Left lung (tissue), 10 donors: ENCODE data around the gene CDCA4. TPM values are rescaled to one million over a fixed set of nuclear protein-coding genes. Genes with fewer than 3 reads are reported as not detected.

Source experiments
- ATAC-seq: fragments of 200-7000 bp; cut with Tn5 transposase; one replicate; pipeline ENCODE4 v1.9.1; 2020; ENCODE audit warnings: moderate library complexity
- DNase-seq, 4 donors: peaks; one replicate each; pipeline ENCODE4 v3.0.0-alpha.2; 2013 to 2020
- H3K27ac ChIP-seq, 2 donors: fragments of 200-600 bp; sonication (generic) in 1 of 2; one replicate each; pipeline versions ENCODE4 v1.5.0 to v1.8.0; 2020 to 2021
- H3K27me3 ChIP-seq, 2 donors: fragments of 200-600 bp; sonication (generic) in 1 of 2; one replicate each; pipeline versions ENCODE4 v1.5.0 to v1.8.0; 2020 to 2021
- H3K36me3 ChIP-seq, 2 donors: fragments of 200-600 bp; sonication (generic) in 1 of 2; one replicate each; pipeline versions ENCODE4 v1.5.0 to v1.8.0; 2020 to 2021
- H3K4me1 ChIP-seq, 2 donors: fragments of 200-600 bp; one replicate each; pipeline ENCODE4 v1.8.0; 2021
- H3K4me3 ChIP-seq, 2 donors: fragments of 200-600 bp; sonication (generic) in 1 of 2; one replicate each; pipeline versions ENCODE4 v1.5.0 to v1.8.0; 2020 to 2021; ENCODE audit warnings: mild to moderate bottlenecking in 1 of 2
- H3K9me3 ChIP-seq, 2 donors: fragments of 200-600 bp; sonication (generic) in 1 of 2; one replicate each; pipeline versions ENCODE4 v1.5.0 to v1.8.0; 2020 to 2021
- CTCF ChIP-seq, 2 donors: fragments of 200-600 bp; sonication (generic) in 1 of 2; IDR thresholded peaks; one replicate each; pipeline versions ENCODE4 v1.5.0 to v1.8.0; 2021; ENCODE audit warnings: antibody characterized with exemption in 2 of 2
- intact Hi-C, 2 donors: fragments of 100-400 bp; cut with DNase I; formaldehyde crosslinking; loops; one replicate each; pipeline versions ENCODE4 v1.11.2 to v1.14.2; 2022
- polyA plus RNA-seq, 6 donors: library from polyadenylated mRNA; unstranded; fragments of 120-200 nt; gene quantifications; one replicate each; pipeline ENCODE4 v1.2.1, GENCODE V29; 2013; ENCODE audit not compliant: insufficient read length in 6 of 6
- total RNA-seq, 2 donors: library from RNA; stranded (reverse); fragmentation: NEBNext Ultra II Directional; extraction: Animal tissue kit (Norgen Biotek cat#: 25700); gene quantifications; one replicate each; pipeline ENCODE4 v1.2.1, GENCODE V29; 2021
- donor health status: DM: no; HTN: yes; CAD: no.
- donor health status: DM: no; HTN: no; CAD: no.

Gene CDCA4
- total and polyA plus RNA-seq, 8 donors, result 9.4 to 30.6 (median 20.5) TPM

- ATAC-seq, result no peak
- no peak for TF ChIP-seq CTCF (IDR thresholded peaks at IDR 0.05)
Measured at GRCh38 chr14:105055334-105055733, 34.5 kb upstream of the CDCA4 start.

GRCh38 chr14:105053996-105054395 is 33.1 kb upstream of the CDCA4 start:
- no peaks in the 10 kb centered on the region for H3K9me3 ChIP-seq
- no peak overlapping the region for H3K27ac ChIP-seq
- TF ChIP-seq CTCF (IDR thresholded peaks at IDR 0.05), result no peak
- H3K4me3 ChIP-seq, result no peak overlapping the region
- H3K4me1 ChIP-seq, result peaks cover under 1 to 7% of the 10 kb centered on the region in 2 donors
- peak in 1 of 4 donors; percentile 52 for DNase-seq
- ATAC-seq, result no peak
- H3K27me3 ChIP-seq, result no peaks in the 10 kb centered on the region
- intact Hi-C loops, result no loop called here
- peaks cover 0 to 78% of the 10 kb centered on the region in 2 donors for H3K36me3 ChIP-seq

More at GRCh38 chr14:105055334-105055733, 34.5 kb upstream of the CDCA4 start:
- Histone ChIP-seq H3K27ac (no peak overlapping the region), H3K4me3 (no peak overlapping the region), H3K36me3 (peaks cover 0 to 65% of the 10 kb centered on the region in 2 donors), H3K27me3 (no peaks in the 10 kb centered on the region), H3K9me3 (no peaks in the 10 kb centered on the region), H3K4me1 (peaks cover 10 to 21% of the 10 kb centered on the region in 2 donors)
- intact Hi-C loops, result no loop called here
- DNase-seq, result peak in 1 of 4 donors; percentile 30

GRCh38 chr14:105053421-105053820 is 32.5 kb upstream of the CDCA4 start:
- ATAC-seq, result no peak
- no peak for TF ChIP-seq CTCF (IDR thresholded peaks at IDR 0.05)
- Histone ChIP-seq H3K27me3 (no peaks in the 10 kb centered on the region), H3K4me1 (peaks cover 0 to 2% of the 10 kb centered on the region in 2 donors), H3K9me3 (no peaks in the 10 kb centered on the region), H3K27ac (no peak overlapping the region), H3K4me3 (no peak overlapping the region), H3K36me3 (peaks cover 0 to 81% of the 10 kb centered on the region in 2 donors)
- intact Hi-C loops, result no loop called here
- peak in 1 of 4 donors; percentile 8 for DNase-seq

GRCh38 chr14:105052110-105052458 is 31.2 kb upstream of the CDCA4 start:
- Histone ChIP-seq H3K27ac (no peak overlapping the region), H3K9me3 (no peaks in the 10 kb centered on the region), H3K27me3 (no peaks in the 10 kb centered on the region), H3K4me3 (no peak overlapping the region), H3K36me3 (peaks cover 0 to 92% of the 10 kb centered on the region in 2 donors), H3K4me1 (no peaks in the 10 kb centered on the region)
- ATAC-seq (no peak), DNase-seq (no peak)
- intact Hi-C loops, result no loop called here
- TF ChIP-seq CTCF (IDR thresholded peaks at IDR 0.05), result no peak

- intact Hi-C loops, result no loop called here
- Histone ChIP-seq H3K27ac (no peak overlapping the region), H3K9me3 (no peaks in the 10 kb centered on the region), H3K36me3 (peaks cover 0 to 85% of the 10 kb centered on the region in 2 donors), H3K4me3 (no peak overlapping the region), H3K27me3 (no peaks in the 10 kb centered on the region), H3K4me1 (peaks cover 0 to under 1% of the 10 kb centered on the region in 2 donors)
- ATAC-seq, result no peak
- DNase-seq, result peak in 1 of 4 donors; percentile 73
- TF ChIP-seq CTCF (IDR thresholded peaks at IDR 0.05), result no peak
Measured at GRCh38 chr14:105051182-105052109, 30.6 kb upstream of the CDCA4 start.
